Stimulated activated CD4-positive, alpha-beta T cell treated with anti-CD3 and anti-CD28 coated beads, Interleukin-15, amount 100 ng/mL, for 1 hour (primary cell): ENCODE measurements around the gene EEF1AKMT4.
A peak's percentile ranks its signal among the peaks of the same experiment; 100 is the strongest.

Experiments used
- DNase-seq, 2 donors: peaks; one replicate each; pipeline ENCODE4 v3.0.0-alpha.2; 2020; ENCODE audit warnings: low read depth in 1 of 2, low spot score in 1 of 2

EEF1AKMT4 gene

DNA sequence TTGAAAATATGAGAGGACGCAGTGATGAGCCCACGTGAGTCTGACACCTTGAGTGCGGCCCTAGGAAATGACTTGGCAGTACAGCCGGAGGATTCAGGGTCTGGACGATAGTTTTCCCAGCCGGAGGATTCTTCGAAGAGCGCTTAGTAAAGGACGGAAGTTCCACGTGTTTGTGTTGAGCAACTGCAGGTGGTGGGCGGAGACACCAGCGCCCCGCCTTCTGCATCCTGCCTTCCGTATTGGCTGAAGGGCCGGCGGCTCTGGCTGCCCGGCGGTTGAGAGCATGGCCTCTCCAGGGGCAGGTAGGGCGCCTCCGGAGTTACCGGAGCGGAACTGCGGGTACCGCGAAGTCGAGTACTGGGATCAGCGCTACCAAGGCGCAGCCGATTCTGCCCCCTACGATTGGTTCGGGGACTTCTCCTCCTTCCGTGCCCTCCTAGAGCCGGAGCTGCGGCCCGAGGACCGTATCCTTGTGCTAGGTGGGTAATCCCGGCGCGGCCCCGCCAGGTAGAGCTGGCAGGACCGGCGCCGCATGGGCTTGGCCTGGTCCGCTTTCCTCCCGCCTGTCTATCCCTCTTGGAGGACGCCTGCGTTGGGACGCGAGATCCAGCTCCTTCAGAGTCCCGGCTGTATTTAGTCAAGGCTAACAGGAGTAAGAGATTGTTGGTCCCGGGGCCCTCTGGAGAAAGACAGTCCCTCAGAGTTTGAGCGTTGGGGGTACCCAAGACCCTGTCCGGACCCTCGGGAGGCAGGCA, at the start of gene EEF1AKMT4:
EEF1AKMT4 (plus strand) TSS at position 261 of the 755 bp plus-strand sequence; CDS start at position 284, 23 bp downstream.
- peak; percentile 91 to 92 for DNase-seq

DNA sequence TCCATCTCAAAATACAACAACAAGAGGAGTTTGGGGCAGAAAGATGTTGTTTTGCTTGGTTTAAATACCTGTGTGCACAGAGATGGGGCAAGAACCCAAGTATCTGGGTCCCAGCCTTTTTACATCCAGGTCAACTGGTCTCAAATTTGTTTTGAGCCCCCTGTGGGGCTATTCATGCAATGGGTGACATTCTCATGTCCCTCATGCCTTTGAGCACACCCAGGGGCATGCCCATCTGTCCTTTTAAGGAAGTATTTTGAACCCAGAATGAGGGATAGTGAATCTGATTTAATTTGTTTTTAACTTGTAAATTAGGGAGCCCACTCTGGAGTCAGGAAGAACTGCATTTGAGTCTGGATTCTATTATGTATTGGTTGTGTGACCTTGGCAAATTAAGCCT, 48.6 kb upstream of the EEF1AKMT4 start:
- DNase-seq, result no peak

DNA sequence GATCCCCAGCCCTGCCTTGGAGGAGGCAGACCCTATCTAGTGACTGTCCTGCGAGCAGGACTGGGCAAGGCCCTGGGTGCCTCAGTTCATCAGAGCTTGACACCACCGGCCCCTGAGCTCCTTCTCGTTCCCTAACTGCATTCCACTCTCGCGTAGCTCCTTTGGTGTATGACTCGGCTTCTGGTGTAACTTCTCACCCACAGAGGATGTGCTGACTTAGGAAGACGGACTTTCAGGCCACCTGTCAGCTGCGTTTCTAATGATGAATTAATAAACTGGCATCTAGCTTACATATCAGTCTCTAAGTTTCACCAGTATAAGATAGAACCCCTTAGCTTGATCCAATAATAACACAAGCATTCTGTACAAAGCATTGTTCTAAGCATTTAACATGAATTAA, 45.9 kb upstream of the EEF1AKMT4 start:
- no peak for DNase-seq

DNA sequence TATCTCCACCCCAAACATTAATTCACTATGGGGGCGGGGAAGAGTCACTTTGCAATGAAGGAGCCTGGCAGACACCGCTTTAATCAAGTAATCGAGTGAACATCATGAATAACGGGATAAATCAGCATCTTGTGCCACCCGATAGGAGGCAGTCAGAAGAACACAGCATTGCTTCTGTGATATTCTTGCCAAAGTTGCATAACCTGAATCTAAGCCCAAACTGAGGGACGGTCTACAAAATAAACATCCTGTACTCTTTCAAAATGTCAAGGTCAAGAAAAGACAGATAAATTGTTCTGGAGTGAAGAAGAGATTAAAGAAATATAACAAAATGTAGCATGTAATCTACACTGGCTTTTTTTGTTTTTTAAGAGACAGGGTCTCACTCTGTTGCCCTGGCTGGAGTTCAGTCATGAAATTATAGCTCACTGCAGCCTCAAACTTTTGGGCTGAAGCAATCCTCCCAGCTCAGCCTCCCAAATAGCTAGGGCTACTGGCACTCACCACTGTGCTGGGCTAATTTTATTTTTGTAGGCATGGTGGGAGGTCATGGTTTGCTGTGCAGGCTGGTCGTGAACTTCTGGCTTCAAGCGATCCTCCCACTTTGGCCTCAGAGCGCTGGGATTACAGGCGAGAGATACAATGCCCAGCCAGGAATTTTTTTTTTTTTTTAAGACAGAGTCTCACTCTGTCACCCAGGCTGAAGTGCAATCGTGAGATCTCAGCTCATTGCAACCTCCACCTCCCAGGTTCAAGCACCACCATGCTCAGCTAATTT, 40.1 kb upstream of the EEF1AKMT4 start:
- no peak for DNase-seq

DNA sequence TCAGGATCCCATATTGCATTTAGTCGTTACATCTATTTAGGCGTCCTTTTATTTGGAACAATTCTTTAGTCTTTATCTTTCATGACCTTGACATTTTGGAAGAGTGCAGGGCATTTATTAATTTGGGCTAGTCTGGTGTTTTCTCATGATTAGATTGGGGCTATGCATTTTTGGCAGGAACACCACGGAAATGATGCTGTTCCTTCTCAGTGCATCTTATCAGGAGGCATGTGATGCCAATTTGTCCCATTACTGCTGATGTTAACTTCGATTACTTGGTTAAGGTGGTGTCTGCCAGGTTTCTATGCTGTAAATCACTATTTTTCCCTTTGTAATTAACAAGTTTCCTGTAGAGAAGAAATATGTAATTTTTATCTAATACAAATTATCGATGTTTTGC, 38.2 kb upstream of the EEF1AKMT4 start:
- no peak for DNase-seq

DNA sequence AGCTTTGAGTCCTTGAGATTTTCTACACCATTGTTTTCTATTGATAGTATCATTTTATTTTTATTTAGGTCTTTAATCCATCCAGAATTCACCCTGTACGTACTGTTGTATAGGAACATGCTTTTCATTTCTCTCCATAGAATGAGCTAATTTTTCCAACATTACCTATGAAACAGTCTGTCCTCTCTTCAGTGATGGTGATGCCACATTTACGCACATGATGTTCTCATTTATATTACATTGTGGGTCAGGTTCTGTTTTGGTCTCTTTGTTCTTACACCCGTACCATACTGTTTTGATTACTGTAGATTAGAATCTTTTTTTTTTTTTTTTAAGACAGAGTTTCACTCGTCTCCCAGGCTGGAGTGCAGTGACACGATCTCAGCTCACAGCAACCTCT, 37.8 kb upstream of the EEF1AKMT4 start:
- DNase-seq, result no peak

DNA sequence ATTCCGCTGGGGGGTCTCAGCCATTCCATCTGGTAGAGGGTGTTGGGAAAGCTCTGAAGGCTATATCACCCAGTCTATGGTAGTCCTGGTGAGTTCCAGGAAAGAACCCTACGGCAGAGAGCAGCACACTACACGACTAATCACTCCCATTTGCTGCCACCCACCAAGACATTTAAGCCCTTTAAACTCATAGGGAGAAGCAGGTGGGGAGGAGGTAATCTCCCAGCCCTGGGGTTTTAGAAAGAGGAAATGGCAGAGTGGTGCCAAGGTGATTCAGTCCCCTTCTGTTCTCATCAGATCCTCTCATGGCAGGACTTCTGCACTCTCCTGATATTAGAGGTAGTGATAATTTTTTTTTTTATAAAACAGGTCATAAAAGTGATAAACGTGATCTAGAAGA, 30.7 kb upstream of the EEF1AKMT4 start:
- no peak for DNase-seq

DNA sequence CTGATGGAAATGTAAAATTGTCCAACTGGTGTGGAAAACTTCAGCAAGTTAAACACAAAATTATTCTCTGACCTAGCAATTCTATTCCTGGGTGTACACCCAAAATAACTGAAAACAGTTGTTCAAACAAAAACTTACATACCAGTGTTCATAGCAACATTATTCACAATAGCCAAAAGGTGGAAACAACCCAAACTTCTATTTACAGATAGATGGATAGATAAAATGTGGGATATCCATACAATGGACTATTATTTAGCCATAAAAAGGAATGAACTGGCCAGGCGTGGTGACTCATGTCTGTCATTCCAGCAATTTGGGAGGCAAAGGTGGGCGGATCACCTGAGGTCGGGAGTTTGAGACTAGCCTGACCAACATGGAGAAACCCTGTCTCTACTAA, 27.0 kb upstream of the EEF1AKMT4 start:
- no peak for DNase-seq

DNA sequence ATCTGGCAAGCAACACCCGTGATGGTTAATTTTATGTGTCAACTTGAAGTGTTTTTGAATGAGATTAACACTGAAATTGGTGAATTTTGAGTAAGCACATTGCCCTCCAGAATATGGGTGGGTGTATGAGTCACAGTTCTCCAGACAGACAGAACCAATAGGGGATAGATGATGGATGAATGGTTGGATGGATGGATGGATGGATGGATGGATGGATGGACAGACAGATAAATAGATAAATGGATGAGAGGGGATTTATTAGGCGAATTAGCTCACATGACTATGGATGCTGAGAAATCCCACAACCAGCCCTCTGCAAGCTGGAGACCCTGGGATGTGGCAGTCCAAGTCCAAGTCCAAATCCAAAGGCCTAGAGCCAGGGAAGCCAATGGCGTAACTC, 25.5 kb upstream of the EEF1AKMT4 start:
- DNase-seq, result no peak

DNA sequence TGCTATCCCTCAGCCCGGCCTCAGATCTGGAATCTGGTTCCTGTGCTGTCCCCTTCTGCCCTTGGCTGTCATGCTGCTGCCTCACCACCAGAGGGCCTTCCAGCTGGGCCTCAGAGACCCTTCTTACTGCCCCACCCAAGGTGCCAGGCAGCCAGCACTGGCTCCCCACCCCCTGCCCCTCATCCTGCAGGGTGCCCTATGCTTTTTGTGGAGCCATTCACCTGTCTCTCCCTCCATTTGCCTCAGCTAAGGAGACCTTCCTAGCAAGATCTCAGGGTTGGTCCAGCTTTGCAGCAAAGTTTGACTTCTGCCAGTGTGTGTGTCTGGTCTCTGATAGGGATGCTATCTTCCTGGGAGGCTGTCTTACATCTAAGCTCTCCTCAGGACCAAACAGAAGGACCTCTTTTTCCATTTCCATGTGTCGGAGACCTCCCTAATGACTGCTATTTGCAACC, 22.0 kb upstream of the EEF1AKMT4 start:
- DNase-seq, result peak in 1 of 2 donors; percentile 27

DNA sequence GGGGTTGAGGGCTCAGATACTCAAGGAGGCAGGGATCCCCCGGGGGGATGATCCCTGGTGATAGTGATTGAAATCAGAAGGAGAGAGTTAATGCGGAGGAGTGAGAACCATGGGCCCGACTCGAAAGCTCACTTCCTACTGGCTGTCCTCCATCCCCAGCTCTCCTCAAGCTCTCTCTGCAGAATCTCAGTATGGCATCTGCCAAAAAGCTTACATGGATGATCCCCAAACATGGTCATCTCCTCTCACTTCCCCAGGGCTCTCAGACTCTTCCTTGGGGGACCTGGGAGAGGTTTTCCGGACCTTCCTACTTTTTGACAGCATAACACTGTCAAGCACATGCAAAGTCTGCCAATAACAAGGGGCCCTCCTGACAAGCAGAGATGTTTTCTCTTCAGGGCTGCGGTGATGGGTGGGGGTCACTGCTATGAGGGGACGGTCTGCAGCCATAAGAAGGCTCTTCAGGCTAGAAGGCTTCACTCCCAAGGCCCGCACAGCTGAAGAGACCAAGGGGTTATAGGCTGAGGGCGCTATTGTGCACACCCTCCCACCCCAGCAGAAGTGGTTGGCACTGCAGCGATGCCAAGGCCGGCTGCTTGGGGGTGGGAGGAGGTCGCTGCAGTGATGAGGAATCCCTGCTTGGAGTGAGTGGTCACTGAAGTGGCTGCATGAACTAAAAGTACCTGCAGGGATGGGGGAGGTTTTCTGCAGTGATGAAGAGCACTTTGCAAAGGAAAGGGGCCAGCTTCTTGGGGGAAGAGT, 20.9 kb upstream of the EEF1AKMT4 start:
- no peak for DNase-seq

DNA sequence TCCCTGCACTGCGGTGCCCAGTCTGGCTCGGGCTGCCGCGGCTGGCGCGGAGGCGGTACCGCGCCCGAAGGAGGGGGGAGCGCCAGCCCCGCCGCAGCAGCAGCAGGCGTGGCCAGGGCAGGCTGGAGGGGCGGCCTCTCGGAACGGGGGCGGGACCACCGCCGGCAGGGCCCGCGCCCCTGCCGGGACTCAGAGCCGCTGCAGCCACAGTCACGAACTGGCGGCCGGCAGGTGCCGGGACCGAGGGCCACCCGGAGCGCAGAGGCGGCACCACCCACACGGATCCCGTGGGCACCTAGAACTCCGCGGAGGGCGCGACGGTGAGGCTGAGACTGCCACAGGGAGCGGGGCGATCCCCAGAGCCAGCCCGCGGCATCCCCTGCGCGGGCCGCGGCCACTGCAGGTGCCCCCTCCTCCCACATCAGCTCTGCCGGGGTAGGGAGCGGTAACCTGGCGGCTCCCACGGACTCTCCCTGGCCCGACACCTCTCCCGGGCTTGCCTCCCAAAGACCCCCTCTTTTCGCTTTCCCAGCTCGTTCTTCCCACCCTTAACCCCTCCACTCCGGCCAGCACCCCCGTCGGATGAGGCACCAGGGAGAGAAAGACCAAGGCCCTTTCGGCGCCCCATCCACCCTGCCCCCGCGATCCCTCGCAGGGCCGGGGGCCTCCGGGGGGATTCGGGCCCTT, 19.9 kb upstream of the EEF1AKMT4 start, which contains the start of gene VWA5B2:
VWA5B2 (plus strand) TSS at position 192 of the 687 bp plus-strand sequence. CDS start 944 bp downstream, outside the sequence.
- DNase-seq, result peak; percentile 45 to 54

DNA sequence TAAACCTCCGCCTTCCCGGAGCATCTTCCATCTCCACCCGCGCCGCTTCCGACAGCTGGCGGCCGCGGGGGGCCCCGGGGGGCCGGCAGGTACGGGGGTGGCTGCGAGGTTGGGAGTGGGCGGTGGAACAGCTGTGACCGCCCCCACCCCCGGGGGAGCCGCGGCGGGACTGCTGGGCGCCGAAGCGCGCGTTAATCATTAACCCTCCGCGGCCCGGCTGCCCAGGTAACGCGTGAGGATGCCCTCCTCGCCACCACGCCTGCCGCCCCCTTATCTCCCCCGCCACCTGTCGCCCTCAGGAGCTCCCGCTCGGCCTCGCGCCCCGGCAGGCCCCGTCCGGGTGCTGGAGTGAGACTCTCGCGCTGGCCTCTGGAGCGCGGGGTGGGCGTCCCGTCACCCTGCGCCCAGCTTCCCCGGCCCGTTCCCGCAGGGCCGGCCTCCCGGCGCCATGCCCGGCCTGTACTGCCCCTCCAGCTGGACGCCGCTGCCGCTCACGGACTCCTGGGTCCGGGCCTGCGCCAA, 19.3 kb upstream of the EEF1AKMT4 start:
- no peak for DNase-seq

DNA sequence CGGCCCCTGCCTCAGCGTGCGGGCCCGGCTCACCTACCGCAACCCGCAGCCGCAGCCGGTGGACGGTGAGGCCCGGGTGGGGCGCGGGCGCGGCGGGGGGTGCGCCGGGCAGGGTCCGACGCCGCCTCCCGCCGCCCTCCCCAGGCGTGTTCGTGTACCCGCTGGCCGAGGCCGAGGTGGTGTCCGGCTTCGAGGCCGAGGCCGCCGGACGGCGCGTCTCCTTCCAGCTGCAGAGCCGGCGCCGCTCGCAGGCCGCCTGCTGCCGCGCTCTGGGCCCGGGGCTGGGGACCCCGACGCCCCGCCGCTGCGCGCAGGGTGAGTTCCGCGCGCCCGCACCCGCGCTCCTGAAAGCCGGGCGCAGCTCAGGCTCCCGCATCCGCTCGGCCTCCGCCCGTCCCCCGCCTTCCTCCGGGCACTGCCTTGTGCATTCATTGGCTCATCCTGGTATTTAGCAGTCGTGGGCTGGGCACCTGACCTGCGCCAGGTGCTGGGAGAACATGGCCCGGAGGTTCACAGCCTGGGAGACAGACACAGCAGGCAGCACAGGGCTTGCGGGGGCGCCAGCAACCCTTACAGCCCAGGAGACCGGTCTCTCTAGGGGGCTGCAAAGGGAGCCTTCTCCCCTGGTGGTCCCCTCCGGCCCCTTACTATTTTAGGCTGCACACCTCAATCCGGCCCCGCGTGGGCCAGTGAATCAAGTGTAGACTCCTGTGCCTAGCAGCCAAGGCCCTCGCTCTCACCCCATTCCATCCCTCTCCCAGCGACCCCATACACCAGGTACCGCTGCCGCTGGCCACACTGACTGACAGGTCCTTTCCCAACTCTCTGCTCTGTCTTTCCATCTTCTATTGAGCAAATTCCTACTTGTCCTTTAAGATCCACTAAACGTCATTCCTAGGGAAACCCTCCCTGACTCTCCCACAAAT, 18.6 kb upstream of the EEF1AKMT4 start:
- no peak for DNase-seq

DNA sequence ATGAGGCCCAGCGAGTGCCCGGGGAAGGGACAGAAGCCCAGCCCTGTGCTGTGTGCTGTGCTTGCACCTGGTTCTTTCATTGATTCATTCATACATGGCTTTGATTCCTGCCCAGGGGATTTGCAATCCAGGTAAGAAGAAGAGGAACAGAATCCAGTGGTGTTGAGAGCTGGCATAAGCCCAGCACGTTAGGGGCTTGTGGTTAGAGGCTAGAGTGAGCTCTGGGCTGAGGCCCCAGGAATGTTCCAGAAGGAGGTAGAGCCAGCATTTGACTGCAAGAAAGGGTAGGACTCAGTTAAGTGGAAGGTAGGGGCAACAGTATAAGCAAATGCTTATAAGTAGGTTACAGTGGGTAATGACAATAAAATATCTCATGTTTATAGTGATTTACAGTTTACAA, 17.8 kb upstream of the EEF1AKMT4 start:
- DNase-seq, result no peak

DNA sequence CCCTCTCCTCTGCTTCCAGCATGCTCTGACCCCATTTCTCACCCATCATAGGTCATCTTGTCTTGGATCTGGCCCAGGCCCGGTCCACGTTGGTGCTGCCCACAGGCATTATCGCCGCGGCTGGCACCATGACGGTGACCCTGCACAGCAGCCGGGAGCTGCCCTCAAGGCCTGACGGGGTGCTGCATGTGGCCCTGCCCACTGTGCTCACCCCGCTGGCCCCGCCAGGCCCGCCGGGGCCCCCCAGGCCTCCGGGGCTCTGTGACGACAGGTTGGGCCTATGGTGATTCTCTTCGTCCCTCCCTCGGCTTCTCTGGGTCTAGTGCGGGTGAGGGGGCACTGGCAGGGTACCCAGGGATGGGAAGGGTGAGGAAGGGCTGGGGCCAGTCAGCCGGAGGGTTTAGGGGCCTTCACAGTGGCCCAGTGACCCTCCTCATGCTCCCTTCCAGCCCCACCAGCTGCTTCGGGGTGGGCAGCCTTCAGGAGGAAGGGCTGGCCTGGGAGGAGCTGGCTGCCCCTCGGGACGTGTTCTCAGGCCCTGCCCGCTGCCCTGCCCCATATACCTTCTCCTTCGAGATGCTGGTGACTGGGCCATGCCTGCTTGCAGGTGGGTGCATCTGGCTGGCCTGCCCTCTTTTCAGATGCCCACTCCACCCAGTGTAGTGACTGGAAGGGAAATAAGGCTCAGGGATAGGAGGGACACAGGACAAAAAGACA, 16.2 kb upstream of the EEF1AKMT4 start:
- no peak for DNase-seq

DNA sequence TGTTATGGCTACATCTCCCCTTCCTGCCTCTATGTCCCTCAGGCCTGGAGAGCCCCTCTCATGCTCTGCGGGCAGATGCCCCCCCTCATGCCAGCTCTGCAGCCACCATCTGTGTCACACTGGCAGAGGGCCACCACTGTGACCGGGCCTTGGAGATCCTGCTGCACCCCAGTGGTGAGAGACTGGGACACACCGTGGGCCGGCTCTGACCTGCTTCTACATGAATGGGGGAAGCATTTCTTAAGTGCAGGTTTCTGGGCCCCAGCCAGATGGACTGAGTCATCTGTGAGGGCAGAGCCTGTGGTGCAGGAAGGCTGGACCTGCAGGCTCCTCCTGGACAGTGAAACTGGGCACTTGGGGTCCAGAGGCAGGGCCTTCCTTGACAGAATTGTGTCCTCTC, 15.2 kb upstream of the EEF1AKMT4 start:
- DNase-seq, result no peak

DNA sequence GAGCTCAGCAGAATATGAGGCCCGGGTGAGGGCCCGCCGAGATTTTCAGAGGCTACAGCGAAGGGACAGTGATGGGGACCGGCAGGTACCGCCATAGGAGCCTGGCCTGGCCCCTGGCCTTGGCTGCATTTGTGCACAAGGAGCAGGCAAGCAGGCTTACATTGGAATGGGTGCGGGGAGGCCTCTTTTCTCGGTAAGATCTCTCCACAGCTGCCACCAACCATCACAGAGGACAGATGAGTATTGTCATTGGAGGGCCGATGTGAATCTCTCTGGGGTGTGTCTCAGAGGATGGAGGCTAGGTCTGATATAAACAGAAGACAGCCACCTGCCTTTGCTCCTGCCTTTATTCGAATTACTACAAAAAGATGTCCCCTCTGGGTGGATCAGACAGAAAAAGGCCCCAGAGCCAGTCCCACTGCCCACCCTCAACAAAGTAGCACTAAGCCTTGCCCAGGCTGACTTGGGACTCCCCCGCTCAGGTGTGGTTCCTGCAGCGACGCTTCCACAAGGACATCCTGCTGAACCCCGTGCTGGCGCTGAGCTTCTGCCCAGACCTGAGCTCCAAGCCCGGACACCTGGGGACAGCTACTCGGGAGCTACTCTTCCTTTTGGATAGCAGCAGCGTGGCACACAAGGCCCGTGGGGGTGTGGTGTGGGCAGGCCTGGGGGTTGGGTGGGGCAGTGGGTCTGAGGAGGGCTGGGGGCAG, 14.6 kb upstream of the EEF1AKMT4 start:
- no peak for DNase-seq
